ENCODE measurements around the gene PCDHA1.

DNA sequence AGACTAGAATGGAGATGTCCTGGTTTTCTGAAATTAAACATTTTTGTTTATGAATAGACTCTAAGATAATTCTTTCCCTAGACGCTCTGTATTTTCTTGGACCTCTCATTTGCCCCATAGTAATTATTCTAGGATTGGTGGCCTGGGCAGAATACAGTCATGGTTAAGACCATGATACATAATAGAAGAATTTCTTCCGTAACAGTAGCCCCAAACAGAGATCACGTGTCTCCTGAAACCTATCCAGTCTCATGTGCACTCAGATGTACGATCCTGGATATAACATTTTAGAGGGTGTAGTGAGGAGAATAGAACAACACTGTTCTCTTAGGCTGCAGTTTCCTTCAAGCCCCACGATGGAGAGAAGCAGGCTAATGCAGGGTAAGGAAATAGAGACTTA, 202.7 kb downstream of the PCDHA1 start:
- TF ChIP-seq, protein P1, sequence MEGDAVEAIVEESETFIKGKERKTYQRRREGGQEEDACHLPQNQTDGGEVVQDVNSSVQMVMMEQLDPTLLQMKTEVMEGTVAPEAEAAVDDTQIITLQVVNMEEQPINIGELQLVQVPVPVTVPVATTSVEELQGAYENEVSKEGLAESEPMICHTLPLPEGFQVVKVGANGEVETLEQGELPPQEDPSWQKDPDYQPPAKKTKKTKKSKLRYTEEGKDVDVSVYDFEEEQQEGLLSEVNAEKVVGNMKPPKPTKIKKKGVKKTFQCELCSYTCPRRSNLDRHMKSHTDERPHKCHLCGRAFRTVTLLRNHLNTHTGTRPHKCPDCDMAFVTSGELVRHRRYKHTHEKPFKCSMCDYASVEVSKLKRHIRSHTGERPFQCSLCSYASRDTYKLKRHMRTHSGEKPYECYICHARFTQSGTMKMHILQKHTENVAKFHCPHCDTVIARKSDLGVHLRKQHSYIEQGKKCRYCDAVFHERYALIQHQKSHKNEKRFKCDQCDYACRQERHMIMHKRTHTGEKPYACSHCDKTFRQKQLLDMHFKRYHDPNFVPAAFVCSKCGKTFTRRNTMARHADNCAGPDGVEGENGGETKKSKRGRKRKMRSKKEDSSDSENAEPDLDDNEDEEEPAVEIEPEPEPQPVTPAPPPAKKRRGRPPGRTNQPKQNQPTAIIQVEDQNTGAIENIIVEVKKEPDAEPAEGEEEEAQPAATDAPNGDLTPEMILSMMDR (optimal IDR thresholded peaks at IDR 0.05 in 1 of 3, IDR thresholded peaks at IDR 0.05 in 1 of 3, conservative IDR thresholded peaks at IDR 0.05 in 1 of 3; ENCODE audit: extremely low read depth in 1 of 3, insufficient read depth in 2 of 3, low read length in 3 of 3) = no peak
- no peak for TF ChIP-seq EZH2 (IDR thresholded peaks at IDR 0.05; ENCODE audit: low read length)
